Caco-2 (cell line): ENCODE results near the gene MTMR10. TPM values are rescaled to one million over a fixed set of nuclear protein-coding genes. Genes with fewer than 3 reads are reported as not detected.

Experiments
- BruUV-seq: library from RNA; stranded (reverse); fragments of 400-500 nt; replicated peaks from 2 replicates; lab custom pipeline; 2021; lab: Mats Ljungman, UMichigan
- CTCF ChIA-PET: fragments of 300-600 bp; sonication (Branson Sonifier 250); formaldehyde crosslinking; loops from one replicate; lab custom pipeline; 2022; ENCODE audit warnings: antibody characterized with exemption; lab: Charles Lee
- POLR2A ChIA-PET: fragments of 300-600 bp; sonication (Branson Sonifier 250); formaldehyde crosslinking; loops from one replicate; lab custom pipeline; 2022; ENCODE audit warnings: antibody characterized with exemption; lab: Charles Lee
- DNase-seq, 2 experiments: peaks; one replicate each; pipeline versions ENCODE4 v3.0.0 to v3.0.0-alpha.2; 2020 to 2022
- H3K27me3 ChIP-seq: replicated peaks from 2 replicates; pipeline ENCODE4 v1.6.0; 2011; ENCODE audit warnings: low read length; ENCODE audit not compliant: control insufficient read depth, insufficient read depth
- H3K36me3 ChIP-seq: 2 replicates; pipeline ENCODE4 v1.5.1; 2011; ENCODE audit warnings: low read length; ENCODE audit not compliant: control insufficient read depth, insufficient read depth
- H3K4me1 ChIP-seq: fragments of 250-450 bp; sonication (Bioruptor Pico); 2 replicates; pipeline ENCODE4 v1.5.1; 2020; ENCODE audit warnings: mild to moderate bottlenecking
- H3K4me3 ChIP-seq: 2 replicates; pipeline ENCODE4 v1.5.1; 2011; ENCODE audit warnings: low read depth, mild to moderate bottlenecking, control low read depth, low read length
- H3K9me3 ChIP-seq: fragments of 250-450 bp; sonication (Bioruptor Pico); 2 replicates; pipeline ENCODE4 v1.5.1; 2020; ENCODE audit warnings: mild to moderate bottlenecking, moderate library complexity
- H3K27ac Mint-ChIP-seq: one replicate; pipeline ENCODE4 v1.8.0; 2022; ENCODE audit warnings: mixed read lengths; ENCODE audit not compliant: unreplicated experiment
- H3K27me3 Mint-ChIP-seq: one replicate; pipeline ENCODE4 v1.8.0; 2022; ENCODE audit warnings: mixed read lengths; ENCODE audit not compliant: insufficient read depth, unreplicated experiment
- H3K36me3 Mint-ChIP-seq: one replicate; pipeline ENCODE4 v1.8.0; 2022; ENCODE audit warnings: mild to moderate bottlenecking, mixed read lengths; ENCODE audit not compliant: insufficient read depth, unreplicated experiment
- H3K4me1 Mint-ChIP-seq: one replicate; pipeline ENCODE4 v1.8.0; 2022; ENCODE audit warnings: low read depth, mixed read lengths; ENCODE audit not compliant: unreplicated experiment
- H3K4me3 Mint-ChIP-seq: one replicate; pipeline ENCODE4 v1.8.0; 2022; ENCODE audit warnings: mild to moderate bottlenecking, moderate library complexity, mixed read lengths; ENCODE audit not compliant: unreplicated experiment
- H3K9me3 Mint-ChIP-seq: one replicate; pipeline ENCODE4 v1.8.0; 2022; ENCODE audit warnings: mixed read lengths; ENCODE audit not compliant: unreplicated experiment
- intact Hi-C: fragments of 100-400 bp; cut with micrococcal nuclease; formaldehyde crosslinking; loops from one replicate; pipeline ENCODE4 v1.10.0; 2022; ENCODE audit not compliant: unreplicated experiment
- total RNA-seq: library from RNA; stranded (reverse); gene quantifications from 2 replicates; pipeline ENCODE4 v1.2.3, GENCODE V29; 2022
- TF ChIP-seq, protein P1 (sequence below), 2 experiments: fragments of 200-600 bp in 1 of 2; IDR thresholded peaks; 1 replicate in 1 of 2; 2 replicates in 1 of 2; pipeline versions ENCODE4 v1.5.1 to v1.8.0; 2011 to 2022; ENCODE audit warnings: antibody characterized with exemption in 1 of 2, control low read depth in 1 of 2, inconsistent platforms in 1 of 2, low read depth in 1 of 2, low read length in 1 of 2, mild to moderate bottlenecking in 1 of 2, moderate library complexity in 1 of 2; ENCODE audit not compliant: insufficient read depth in 1 of 2, severe bottlenecking in 1 of 2, unreplicated experiment in 1 of 2

MTMR10 gene
- total RNA-seq, 1 experiment from 2014 or later: 33.2 TPM

GRCh38 chr15:31005660-31006059 lies 14.2 kb upstream of the MTMR10 start:
- H3K4me1 ChIP-seq: no peaks in the 10 kb centered on the region
- Mint-ChIP-seq H3K36me3 (no peaks in the 10 kb centered on the region), H3K4me3 (no peak overlapping the region), H3K27ac (no peak overlapping the region), H3K4me1 (peaks cover 11% of the 10 kb centered on the region), H3K9me3 (no peaks in the 10 kb centered on the region), H3K27me3 (peaks cover 4% of the 10 kb centered on the region)
- peaks cover 4% of the 10 kb centered on the region; the same call in 1 of the 2 replicates for H3K9me3 ChIP-seq
- DNase-seq: no peak
- TF ChIP-seq, protein P1, sequence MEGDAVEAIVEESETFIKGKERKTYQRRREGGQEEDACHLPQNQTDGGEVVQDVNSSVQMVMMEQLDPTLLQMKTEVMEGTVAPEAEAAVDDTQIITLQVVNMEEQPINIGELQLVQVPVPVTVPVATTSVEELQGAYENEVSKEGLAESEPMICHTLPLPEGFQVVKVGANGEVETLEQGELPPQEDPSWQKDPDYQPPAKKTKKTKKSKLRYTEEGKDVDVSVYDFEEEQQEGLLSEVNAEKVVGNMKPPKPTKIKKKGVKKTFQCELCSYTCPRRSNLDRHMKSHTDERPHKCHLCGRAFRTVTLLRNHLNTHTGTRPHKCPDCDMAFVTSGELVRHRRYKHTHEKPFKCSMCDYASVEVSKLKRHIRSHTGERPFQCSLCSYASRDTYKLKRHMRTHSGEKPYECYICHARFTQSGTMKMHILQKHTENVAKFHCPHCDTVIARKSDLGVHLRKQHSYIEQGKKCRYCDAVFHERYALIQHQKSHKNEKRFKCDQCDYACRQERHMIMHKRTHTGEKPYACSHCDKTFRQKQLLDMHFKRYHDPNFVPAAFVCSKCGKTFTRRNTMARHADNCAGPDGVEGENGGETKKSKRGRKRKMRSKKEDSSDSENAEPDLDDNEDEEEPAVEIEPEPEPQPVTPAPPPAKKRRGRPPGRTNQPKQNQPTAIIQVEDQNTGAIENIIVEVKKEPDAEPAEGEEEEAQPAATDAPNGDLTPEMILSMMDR (IDR thresholded peaks at IDR 0.05; ENCODE audit: insufficient read depth in 1 of 2, low read depth in 1 of 2, low read length in 1 of 2, severe bottlenecking in 1 of 2, unreplicated experiment in 1 of 2): no peak
- no TSS peak for BruUV-seq
- H3K27me3 ChIP-seq: no peaks in the 10 kb centered on the region
- CTCF ChIA-PET: no interaction called here
- POLR2A ChIA-PET: no interaction called here
- no peak overlapping the region for H3K4me3 ChIP-seq
- intact Hi-C loops: no loop called here
- no peaks in the 10 kb centered on the region for H3K36me3 ChIP-seq

- intact Hi-C loops: no loop called here
- no peak for DNase-seq
- Mint-ChIP-seq H3K27me3 (peaks cover under 1% of the 10 kb centered on the region), H3K27ac (no peak overlapping the region), H3K4me1 (peaks cover 11% of the 10 kb centered on the region), H3K4me3 (no peak overlapping the region), H3K9me3 (no peaks in the 10 kb centered on the region), H3K36me3 (no peaks in the 10 kb centered on the region)
- Histone ChIP-seq H3K36me3 (no peaks in the 10 kb centered on the region), H3K9me3 (no peaks in the 10 kb centered on the region), H3K4me1 (no peaks in the 10 kb centered on the region), H3K4me3 (no peak overlapping the region), H3K27me3 (no peaks in the 10 kb centered on the region)
- POLR2A ChIA-PET: no interaction called here
- BruUV-seq: no TSS peak
- TF ChIP-seq, protein P1 (IDR thresholded peaks at IDR 0.05; ENCODE audit: insufficient read depth in 1 of 2, low read depth in 1 of 2, low read length in 1 of 2, severe bottlenecking in 1 of 2, unreplicated experiment in 1 of 2): no peak
- CTCF ChIA-PET: no interaction called here
These were observed 12.8 kb upstream of the MTMR10 start for GRCh38 chr15:31004220-31004733.

DNA sequence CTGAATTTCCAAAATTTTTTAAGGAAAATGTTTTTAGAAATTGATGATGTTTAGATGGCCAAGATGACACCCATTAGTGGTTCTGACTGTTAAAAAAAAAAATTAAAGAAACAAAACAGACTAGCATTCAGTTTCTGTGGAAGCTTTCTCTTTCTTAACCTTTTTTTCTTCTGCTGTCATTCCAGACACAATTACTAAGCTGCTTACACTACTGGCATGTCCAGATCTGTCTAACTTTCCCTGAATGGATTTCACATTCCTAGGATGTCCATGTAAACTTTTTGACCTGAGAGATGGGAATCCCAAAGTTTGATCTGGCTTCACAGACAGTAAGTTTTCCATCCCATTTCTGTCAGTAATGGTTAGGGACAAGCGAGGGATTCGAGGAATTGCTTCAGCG lies 10.3 kb upstream of the MTMR10 start:
- ChIA-PET POLR2A (no interaction called here), CTCF (no interaction called here)
- Histone ChIP-seq H3K4me3 (no peak overlapping the region), H3K4me1 (no peaks in the 10 kb centered on the region), H3K9me3 (no peaks in the 10 kb centered on the region), H3K36me3 (no peaks in the 10 kb centered on the region), H3K27me3 (no peaks in the 10 kb centered on the region)
- Mint-ChIP-seq H3K27ac (no peak overlapping the region), H3K9me3 (no peaks in the 10 kb centered on the region), H3K27me3 (no peaks in the 10 kb centered on the region), H3K4me1 (peaks cover 11% of the 10 kb centered on the region), H3K4me3 (no peak overlapping the region), H3K36me3 (no peaks in the 10 kb centered on the region)
- no peak for DNase-seq
- intact Hi-C loops: no loop called here
- TF ChIP-seq, protein P1 (IDR thresholded peaks at IDR 0.05; ENCODE audit: insufficient read depth in 1 of 2, low read depth in 1 of 2, low read length in 1 of 2, severe bottlenecking in 1 of 2, unreplicated experiment in 1 of 2): no peak
- BruUV-seq: no TSS peak
